Measurements from ENCODE around the gene ALKBH1. TPM values are rescaled to one million over a fixed set of nuclear protein-coding genes. Genes with fewer than 3 reads are reported as not detected.
"Not testable (repeated sequence)": the region's sequence is repeated elsewhere in the genome, so short reads cannot be mapped to it uniquely, and the experiment has no call there.

Gene ALKBH1
- total RNA-seq, 4 donors from 2014 or later: 10.7 to 15.8 (median 14.9) TPM

GRCh38 chr14:77667331-77667730 lies 40.5 kb downstream of the ALKBH1 start:
- DNase-seq (ENCODE audit: low spot score in 2 of 2): no peak
- intact Hi-C loops (cut with DNase I; ENCODE audit: low total_unique reads): no loop called here
- TF ChIP-seq POLR2A (IDR thresholded peaks at IDR 0.05) (no peak), CTCF (IDR thresholded peaks at IDR 0.05) (no peak)

DNA sequence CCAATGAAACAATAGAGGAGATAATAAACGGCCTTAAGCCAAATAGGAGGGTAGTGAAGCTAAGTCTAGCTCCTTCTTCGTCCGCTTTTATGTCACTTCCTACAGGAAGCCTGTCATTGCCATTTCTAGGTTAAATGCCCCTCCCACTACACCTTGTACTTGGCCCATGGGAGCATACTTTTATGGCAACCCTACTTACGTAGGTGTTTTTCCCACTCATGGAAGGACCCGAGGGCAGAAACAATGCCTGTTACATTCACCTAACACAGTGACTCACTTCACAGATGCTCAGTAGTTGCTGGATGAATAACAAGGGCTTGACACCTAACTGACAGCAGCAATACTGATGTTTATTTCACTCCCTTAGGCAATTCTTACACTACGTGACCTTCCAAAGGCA lies 44.5 kb downstream of the ALKBH1 start:
- TF ChIP-seq POLR2A (IDR thresholded peaks at IDR 0.05) (no peak), CTCF (IDR thresholded peaks at IDR 0.05) (no peak)
- intact Hi-C loops (cut with DNase I; ENCODE audit: low total_unique reads): loop anchor here (5.0 kb wide), 1 partner anchor 494 kb away; no protein-coding TSS in a partner anchor
- 42 to 55% methylated on average over 6 of the region's 6 CpGs for WGBS, 2 donors
- DNase-seq (ENCODE audit: low spot score in 2 of 2): no peak
- no peak overlapping the region for H3K4me3 ChIP-seq (ENCODE audit: low read depth, poor library complexity, severe bottlenecking)

More at GRCh38 chr14:77667331-77667730, 40.5 kb downstream of the ALKBH1 start:
- H3K4me3 ChIP-seq (ENCODE audit: low read depth, poor library complexity, severe bottlenecking): no peak overlapping the region

DNA sequence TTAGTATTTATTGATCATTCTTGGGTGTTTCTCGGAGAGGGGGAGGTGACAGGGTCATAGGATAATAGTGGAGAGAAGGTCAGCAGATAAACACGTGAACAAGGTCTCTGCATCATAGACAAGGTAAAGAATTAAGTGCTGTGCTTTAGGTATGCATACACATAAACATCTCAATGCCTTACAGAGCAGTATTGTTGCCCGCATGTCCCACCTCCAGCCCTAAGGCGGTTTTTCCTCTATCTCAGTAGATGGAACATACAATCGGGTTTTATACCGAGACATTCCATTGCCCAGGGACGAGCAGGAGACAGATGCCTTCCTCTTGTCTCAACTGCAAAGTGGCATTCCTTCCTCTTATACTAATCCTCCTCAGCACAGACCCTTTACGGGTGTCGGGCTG lies 46.3 kb downstream of the ALKBH1 start:
- intact Hi-C loops (cut with DNase I; ENCODE audit: low total_unique reads): loop anchor here (5.0 kb wide), 1 partner anchor 496 kb away; no protein-coding TSS in a partner anchor
- H3K4me3 ChIP-seq (ENCODE audit: low read depth, poor library complexity, severe bottlenecking); DNase-seq (ENCODE audit: low spot score in 2 of 2): not testable (repeated sequence)
- WGBS, 2 donors: 72 to 75% methylated on average over 7 to 9 of the region's 9 CpGs

DNA sequence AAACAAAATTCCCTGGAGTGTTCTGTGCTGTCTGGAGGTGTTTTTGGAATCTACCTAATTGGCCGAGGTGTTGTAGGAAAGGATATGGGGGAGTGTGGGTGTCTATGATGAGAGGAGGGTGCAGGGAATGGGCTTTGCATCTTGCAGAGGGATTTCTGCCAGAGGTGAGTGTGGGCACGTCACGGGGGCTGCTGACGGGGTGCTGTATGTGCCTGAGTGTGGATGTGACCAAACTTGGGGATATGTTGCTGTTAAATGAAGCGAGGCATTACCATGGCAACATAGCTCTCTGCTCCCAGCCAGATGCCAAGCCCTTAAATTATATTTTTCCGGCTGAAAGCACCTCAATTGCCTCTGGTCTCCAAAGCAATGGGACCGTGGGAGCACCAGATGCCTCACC lies 47.1 kb downstream of the ALKBH1 start:
- DNase-seq (ENCODE audit: low spot score in 2 of 2): no peak
- intact Hi-C loops (cut with DNase I; ENCODE audit: low total_unique reads): loop anchor here (5.0 kb wide), 1 partner anchor 497 kb away; no protein-coding TSS in a partner anchor
- TF ChIP-seq POLR2A (IDR thresholded peaks at IDR 0.05) (no peak), CTCF (IDR thresholded peaks at IDR 0.05) (no peak)
- 72 to 79% methylated on average over 7 of the region's 7 CpGs for WGBS, 2 donors
- no peak overlapping the region for H3K4me3 ChIP-seq (ENCODE audit: low read depth, poor library complexity, severe bottlenecking)

DNA sequence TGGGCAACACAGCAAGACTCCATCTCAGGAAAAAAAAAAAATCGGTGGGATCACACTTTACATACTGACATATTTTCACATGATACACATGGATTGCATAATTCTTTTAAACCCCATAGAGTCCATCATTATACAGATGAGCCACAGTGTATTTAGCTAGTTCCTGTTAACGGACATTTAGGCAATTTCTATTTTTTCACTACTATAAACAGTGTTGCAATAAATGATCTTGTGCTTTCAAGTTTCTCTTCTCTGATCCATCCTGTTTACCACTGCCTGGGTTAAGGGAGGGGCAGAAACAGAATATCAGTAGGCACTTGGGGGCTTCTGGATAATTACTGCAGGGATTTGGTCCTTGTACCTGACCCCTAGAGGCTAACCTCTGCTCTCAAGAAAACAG lies 48.0 kb downstream of the ALKBH1 start:
- intact Hi-C loops (cut with DNase I; ENCODE audit: low total_unique reads): loop anchor here (5.0 kb wide), 1 partner anchor 497 kb away; no protein-coding TSS in a partner anchor
- no peak for DNase-seq (ENCODE audit: low spot score in 2 of 2)
- no peak overlapping the region for H3K4me3 ChIP-seq (ENCODE audit: low read depth, poor library complexity, severe bottlenecking)
- TF ChIP-seq CTCF (IDR thresholded peaks at IDR 0.05): no peak
- TF ChIP-seq POLR2A (IDR thresholded peaks at IDR 0.05): no peak
- 79 to 83% methylated on average over 2 of the region's 2 CpGs for WGBS, 2 donors

- intact Hi-C loops (cut with DNase I; ENCODE audit: low total_unique reads): no loop called here
- H3K4me3 ChIP-seq (ENCODE audit: low read depth, poor library complexity, severe bottlenecking): no peak overlapping the region
- WGBS, 2 donors: 70 to 80% methylated on average over 5 of the region's 5 CpGs
- no peak for TF ChIP-seq CTCF (IDR thresholded peaks at IDR 0.05)
- DNase-seq (ENCODE audit: low spot score in 2 of 2): no peak
Measured at GRCh38 chr14:77657280-77657679, 50.5 kb downstream of the ALKBH1 start.

Measured in lower leg skin (tissue), 4 donors.